Esophagus muscularis mucosa (tissue), 4 donors: Measurements from ENCODE around the gene PCDHGC5. TPM values are rescaled to one million over a fixed set of nuclear protein-coding genes. Genes with fewer than 3 reads are reported as not detected.

Experiments
- DNase-seq: peaks from one replicate; pipeline ENCODE4 v3.0.0-alpha.2; 2017; ENCODE audit errors: extremely low spot score
- H3K27ac ChIP-seq, 4 donors: fragments of 200-600 bp; sonication (generic); replicated peaks in 1 of 4; 1 replicate in 3 of 4; 2 replicates in 1 of 4; pipeline ENCODE4 v1.5.1; 2016 to 2019; ENCODE audit warnings: mild to moderate bottlenecking in 1 of 4
- H3K27me3 ChIP-seq, 4 donors: fragments of 200-600 bp; sonication (generic); one replicate each; pipeline versions ENCODE4 v1.5.1 to v1.6.0; 2016 to 2019
- H3K36me3 ChIP-seq, 4 donors: fragments of 200-600 bp; sonication (generic); one replicate each; pipeline ENCODE4 v1.5.1; 2016 to 2019
- H3K4me1 ChIP-seq, 4 donors: fragments of 200-600 bp; sonication (generic); one replicate each; pipeline ENCODE4 v1.5.1; 2016 to 2019
- H3K4me3 ChIP-seq, 4 donors: fragments of 200-600 bp; sonication (generic); 1 replicate in 2 of 4; 2 replicates in 2 of 4; pipeline ENCODE4 v1.5.1; 2016 to 2019; ENCODE audit warnings: mild to moderate bottlenecking in 4 of 4, moderate library complexity in 1 of 4
- H3K9me3 ChIP-seq, 4 donors: fragments of 200-600 bp; sonication (generic); 1 replicate in 3 of 4; 2 replicates in 1 of 4; pipeline ENCODE4 v1.5.1; 2016 to 2019
- CTCF ChIP-seq, 3 experiments: fragments of 200-600 bp in 2 of 3; fragments of 450-650 bp in 1 of 3; sonication (generic) in 2 of 3; IDR thresholded peaks; one replicate each; pipeline ENCODE4 v1.5.1; 2017 to 2019; ENCODE audit warnings: antibody characterized with exemption in 3 of 3, mild to moderate bottlenecking in 2 of 3, moderate library complexity in 1 of 3
- EP300 ChIP-seq: sonication (generic); formaldehyde crosslinking; IDR thresholded peaks from one replicate; pipeline ENCODE4 v1.6.1; 2017; ENCODE audit warnings: antibody characterized with exemption
- POLR2A ChIP-seq: fragments of 450-650 bp; IDR thresholded peaks from one replicate; pipeline ENCODE4 v1.6.1; 2017; ENCODE audit warnings: antibody characterized with exemption, moderate library complexity, mild to moderate bottlenecking, low read depth
- POLR2AphosphoS5 ChIP-seq, 2 donors: sonication (generic); formaldehyde crosslinking; IDR thresholded peaks; one replicate each; pipeline ENCODE4 v1.6.1; 2017; ENCODE audit warnings: antibody characterized with exemption in 2 of 2
- WGBS: methylation state at CpG from one replicate; pipeline ENCODE4 v1.1.5; 2018; 5-methylcytosine and 5-hydroxymethylcytosine counted together
- intact Hi-C: fragments of 100-400 bp; cut with DNase I; formaldehyde crosslinking; loops from one replicate; pipeline ENCODE4 v1.15.1; 2023
- total RNA-seq, 4 donors: library from RNA; depleted of rRNA; stranded (reverse); fragments of >200 nt; gene quantifications; one replicate each; pipeline versions ENCODE4 v1.1.0 to v1.2.1, GENCODE V29; 2016

The PCDHGC5 gene
- total RNA-seq, 4 donors from 2014 or later: 0.71 to 3.7 (median 1.4) TPM

- 19% methylated on average over 4 of the region's 4 CpGs for WGBS
- H3K4me3 ChIP-seq: peak overlapping the region; percentile 47 to 57 (median 52)
- TF ChIP-seq POLR2A (no peak), POLR2AphosphoS5 (IDR thresholded peaks at IDR 0.05) (no peak), EP300 (no peak), CTCF (IDR thresholded peaks at IDR 0.05) (no peak)
- H3K9me3 ChIP-seq: no peaks in the 10 kb centered on the region
- intact Hi-C loops: no loop called here
- H3K27me3 ChIP-seq: no peaks in the 10 kb centered on the region
- no peak overlapping the region for H3K27ac ChIP-seq
- peaks cover 0 to 19% (median 16%) of the 10 kb centered on the region in 4 donors for H3K36me3 ChIP-seq
- peaks cover 34 to 87% (median 82%) of the 10 kb centered on the region in 4 donors for H3K4me1 ChIP-seq
- DNase-seq: no peak
Observed at GRCh38 chr5:141484310-141484640, 4.6 kb upstream of the PCDHGC5 start.

DNA sequence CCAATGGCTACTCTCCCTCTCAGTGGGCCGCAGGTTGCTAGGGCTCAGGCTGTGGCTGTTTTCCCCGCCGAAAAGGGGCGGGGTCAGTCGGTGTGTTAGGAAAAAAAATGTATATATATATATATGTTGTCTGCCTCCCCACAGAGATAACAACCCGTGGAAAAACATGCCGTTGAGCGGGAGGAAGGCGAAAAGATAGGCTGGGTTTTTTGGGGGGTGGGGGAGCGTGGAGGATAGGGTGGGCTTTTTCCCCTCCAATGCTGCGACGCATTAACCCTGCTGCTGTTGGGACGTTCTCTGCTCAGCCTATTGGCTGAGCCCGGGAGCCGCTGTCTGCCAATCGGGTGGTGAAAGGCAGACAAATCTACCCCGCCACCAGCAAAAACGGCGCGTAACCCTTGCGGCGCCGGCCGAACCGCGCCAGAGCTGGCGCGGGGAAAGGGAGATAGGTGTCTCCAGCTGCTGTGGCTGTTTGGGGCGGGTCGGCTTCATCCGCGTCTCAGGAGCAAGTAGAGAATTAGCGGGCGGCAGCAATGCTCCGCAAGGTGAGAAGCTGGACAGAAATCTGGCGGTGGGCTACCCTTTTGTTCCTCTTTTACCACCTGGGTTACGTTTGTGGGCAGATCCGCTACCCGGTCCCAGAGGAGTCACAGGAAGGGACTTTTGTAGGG, 4.1 kb upstream of the PCDHGC5 start, which contains the start of gene PCDHGC4:
TSS of gene PCDHGC4 (plus strand) at position 390 of the 671 bp plus-strand sequence. CDS start at position 534, 144 bp downstream.
- H3K36me3 ChIP-seq: peaks cover 0 to 23% (median 19%) of the 10 kb centered on the region in 4 donors
- TF ChIP-seq EP300 (no peak), POLR2AphosphoS5 (IDR thresholded peaks at IDR 0.05) (no peak), CTCF (IDR thresholded peaks at IDR 0.05) (no peak), POLR2A (no peak)
- no peak within 1 kb of the TSS for H3K27ac ChIP-seq
- no peak for DNase-seq
- peaks cover 30 to 87% (median 81%) of the 10 kb centered on the region in 4 donors for H3K4me1 ChIP-seq
- 22% methylated on average over 31 of the region's 39 CpGs for WGBS
- H3K4me3 ChIP-seq: peak within 1 kb of the TSS; percentile 47 to 57 (median 52)
- H3K27me3 ChIP-seq: no peaks in the 10 kb centered on the region
- no peaks in the 10 kb centered on the region for H3K9me3 ChIP-seq
- intact Hi-C loops: no loop called here

GRCh38 chr5:141485321-141486055, 3.4 kb upstream of the PCDHGC5 start:
- Histone ChIP-seq H3K9me3 (no peaks in the 10 kb centered on the region), H3K36me3 (peaks cover 0 to 30% (median 25%) of the 10 kb centered on the region in 4 donors), H3K27me3 (no peaks in the 10 kb centered on the region), H3K4me1 (peaks cover 27 to 82% (median 75%) of the 10 kb centered on the region in 4 donors), H3K27ac (no peak overlapping the region), H3K4me3 (peak overlapping the region; percentile 47 to 57 (median 52))
- intact Hi-C loops: no loop called here
- 60% methylated on average over 26 of the region's 38 CpGs for WGBS
- DNase-seq: no peak
- TF ChIP-seq EP300: no peak
- no peak for TF ChIP-seq POLR2AphosphoS5 (IDR thresholded peaks at IDR 0.05)
- no peak for TF ChIP-seq POLR2A
- TF ChIP-seq CTCF (IDR thresholded peaks at IDR 0.05): no peak

DNA sequence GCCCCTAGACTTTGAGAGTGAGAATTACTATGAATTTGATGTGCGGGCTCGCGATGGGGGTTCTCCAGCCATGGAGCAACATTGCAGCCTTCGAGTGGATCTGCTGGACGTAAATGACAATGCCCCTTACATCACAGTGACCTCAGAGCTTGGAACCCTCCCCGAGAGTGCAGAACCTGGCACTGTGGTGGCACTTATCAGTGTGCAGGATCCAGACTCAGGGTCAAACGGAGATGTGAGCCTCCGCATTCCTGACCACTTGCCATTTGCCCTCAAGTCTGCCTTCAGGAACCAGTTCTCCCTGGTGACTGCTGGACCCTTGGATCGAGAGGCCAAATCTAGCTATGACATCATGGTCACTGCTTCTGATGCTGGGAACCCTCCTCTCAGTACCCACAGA, 2.8 kb upstream of the PCDHGC5 start:
- Histone ChIP-seq H3K4me1 (peaks cover 27 to 76% (median 69%) of the 10 kb centered on the region in 4 donors), H3K4me3 (no peak overlapping the region)

GRCh38 chr5:141487131-141487530, 1.8 kb upstream of the PCDHGC5 start:
- no peaks in the 10 kb centered on the region for H3K9me3 ChIP-seq
- intact Hi-C loops: no loop called here
- DNase-seq: no peak
- no peak for TF ChIP-seq POLR2AphosphoS5 (IDR thresholded peaks at IDR 0.05)
- TF ChIP-seq EP300: no peak
- TF ChIP-seq CTCF (IDR thresholded peaks at IDR 0.05): no peak
- TF ChIP-seq POLR2A: no peak
- H3K4me3 ChIP-seq: no peak overlapping the region
- 75% methylated on average over 6 of the region's 7 CpGs for WGBS
- peaks cover 0 to 47% (median 35%) of the 10 kb centered on the region in 4 donors for H3K36me3 ChIP-seq
- H3K4me1 ChIP-seq: peaks cover 27 to 74% (median 68%) of the 10 kb centered on the region in 4 donors
- no peaks in the 10 kb centered on the region for H3K27me3 ChIP-seq
- H3K27ac ChIP-seq: no peak overlapping the region

More for the DNA sequence above, 2.8 kb upstream of the PCDHGC5 start:
- Histone ChIP-seq H3K27ac (no peak overlapping the region), H3K27me3 (no peaks in the 10 kb centered on the region), H3K36me3 (peaks cover 0 to 36% (median 30%) of the 10 kb centered on the region in 4 donors), H3K9me3 (no peaks in the 10 kb centered on the region)
- no peak for DNase-seq
- intact Hi-C loops: no loop called here
- TF ChIP-seq EP300 (no peak), POLR2A (no peak), POLR2AphosphoS5 (IDR thresholded peaks at IDR 0.05) (no peak)
- 94% methylated on average over 5 of the region's 9 CpGs for WGBS
